HG02642 (cell line): Measurements from ENCODE around the gene OBSCN.

Source experiments
- ATAC-seq: cut with Tn5 transposase; IDR thresholded peaks from one replicate; pipeline ENCODE4 v1.9.1; 2021; ENCODE audit warnings: mild to moderate bottlenecking; ENCODE audit not compliant: unreplicated experiment, poor library complexity

The OBSCN gene

DNA sequence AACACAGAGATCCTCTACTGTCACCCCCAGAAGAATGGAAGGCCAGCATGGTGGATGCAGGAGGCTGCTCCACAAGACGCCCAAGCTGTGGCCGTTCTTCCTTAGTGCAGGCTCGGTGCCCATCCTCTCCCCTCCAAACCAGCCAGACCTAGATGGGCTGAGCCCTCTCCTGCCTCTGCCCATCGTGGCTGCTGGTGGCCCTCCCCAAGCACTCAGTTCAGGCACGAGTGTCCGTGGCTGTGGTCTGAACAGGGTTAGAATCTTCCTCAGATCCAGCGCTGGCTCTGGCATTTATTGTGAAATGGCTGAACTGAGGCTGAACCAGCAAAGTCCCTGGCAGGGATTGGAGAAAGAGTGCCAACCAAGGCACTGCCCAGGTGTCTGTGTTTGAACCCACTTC is 139.3 kb downstream of the OBSCN start:
- no peak for ATAC-seq

DNA sequence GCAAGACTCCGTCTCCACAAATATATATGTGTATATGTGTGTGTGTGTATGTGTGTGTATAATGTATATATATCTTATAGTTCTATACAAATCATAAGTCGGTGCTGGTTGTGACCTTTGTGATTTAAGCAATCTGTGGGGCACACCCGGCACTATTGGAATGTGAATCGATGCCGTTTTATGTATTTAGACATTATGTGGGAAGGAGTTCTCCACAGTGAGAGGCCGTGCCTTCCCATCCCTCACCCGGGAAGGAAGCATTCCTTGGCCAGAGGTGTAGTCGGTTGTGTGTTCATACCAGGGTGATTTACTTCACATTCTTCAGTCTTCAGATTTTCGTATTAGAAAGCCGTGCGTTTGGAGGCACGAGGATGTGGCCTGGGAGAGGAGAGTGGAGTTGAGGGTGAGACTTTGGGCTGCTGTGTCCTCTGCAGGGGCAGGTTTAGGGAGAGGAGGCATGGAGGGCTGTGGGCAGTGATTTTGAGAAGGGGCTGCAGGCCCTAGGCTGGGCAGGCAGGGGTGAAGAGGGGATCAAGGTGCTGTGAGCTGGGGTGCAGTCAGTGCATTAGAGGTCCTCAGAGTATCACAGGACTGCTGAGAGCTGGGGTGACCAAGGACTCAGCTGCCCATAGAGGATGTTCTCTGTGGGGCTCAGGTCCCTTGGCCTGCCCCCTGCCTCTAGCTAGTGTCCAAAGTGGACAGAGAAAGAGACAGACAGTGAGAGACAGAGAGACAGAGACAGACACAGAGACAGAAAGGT is 141.0 kb downstream of the OBSCN start:
- ATAC-seq = no peak

DNA sequence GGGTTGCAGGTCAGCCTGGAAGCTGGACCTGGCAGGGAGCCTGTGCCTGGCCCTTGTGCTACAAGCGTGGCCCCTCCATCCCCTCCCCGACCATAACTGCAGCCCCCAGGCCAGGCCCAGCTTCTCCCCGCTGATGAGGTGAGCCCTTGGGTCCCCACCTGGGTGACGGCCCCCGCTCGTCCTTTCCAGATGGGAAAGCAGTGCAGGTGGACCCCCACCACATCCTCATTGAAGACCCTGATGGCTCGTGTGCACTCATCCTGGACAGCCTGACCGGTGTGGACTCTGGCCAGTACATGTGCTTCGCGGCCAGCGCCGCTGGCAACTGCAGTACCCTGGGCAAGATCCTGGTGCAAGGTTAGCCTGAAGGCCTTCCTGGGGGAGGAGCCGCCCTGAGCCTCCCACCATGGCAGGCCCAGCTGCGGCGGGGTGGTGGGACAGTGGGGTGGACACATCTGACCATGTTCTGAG is 141.9 kb downstream of the OBSCN start:
- ATAC-seq = no peak

DNA sequence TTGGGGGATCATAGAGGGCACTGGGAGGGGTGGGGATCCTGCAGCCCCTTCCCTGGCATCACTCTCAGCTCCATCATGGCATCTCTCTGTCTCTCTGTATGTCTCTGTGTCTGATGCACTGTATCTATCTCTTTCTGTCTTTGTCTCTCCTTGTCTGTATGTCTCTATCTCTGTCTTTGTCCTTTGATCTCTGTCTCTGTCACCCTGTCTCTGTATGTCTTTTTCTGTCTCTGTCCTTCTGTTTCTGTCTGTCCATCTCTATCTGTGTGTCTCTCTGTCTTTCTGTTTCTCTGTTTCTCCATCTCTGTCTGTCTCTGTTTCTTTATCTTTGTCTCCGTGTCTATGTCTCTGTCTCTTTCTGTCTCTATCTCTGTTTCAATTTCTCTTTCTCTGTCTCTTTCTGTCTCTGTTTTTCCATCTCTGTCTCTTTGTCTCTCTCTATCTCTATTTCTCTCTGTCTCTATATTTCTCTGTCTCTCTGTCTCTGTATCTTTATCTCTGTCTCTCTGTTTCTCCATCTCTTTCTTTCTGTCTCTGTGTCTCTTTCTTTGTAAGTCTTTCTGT is 142.4 kb downstream of the OBSCN start:
- no peak for ATAC-seq

DNA sequence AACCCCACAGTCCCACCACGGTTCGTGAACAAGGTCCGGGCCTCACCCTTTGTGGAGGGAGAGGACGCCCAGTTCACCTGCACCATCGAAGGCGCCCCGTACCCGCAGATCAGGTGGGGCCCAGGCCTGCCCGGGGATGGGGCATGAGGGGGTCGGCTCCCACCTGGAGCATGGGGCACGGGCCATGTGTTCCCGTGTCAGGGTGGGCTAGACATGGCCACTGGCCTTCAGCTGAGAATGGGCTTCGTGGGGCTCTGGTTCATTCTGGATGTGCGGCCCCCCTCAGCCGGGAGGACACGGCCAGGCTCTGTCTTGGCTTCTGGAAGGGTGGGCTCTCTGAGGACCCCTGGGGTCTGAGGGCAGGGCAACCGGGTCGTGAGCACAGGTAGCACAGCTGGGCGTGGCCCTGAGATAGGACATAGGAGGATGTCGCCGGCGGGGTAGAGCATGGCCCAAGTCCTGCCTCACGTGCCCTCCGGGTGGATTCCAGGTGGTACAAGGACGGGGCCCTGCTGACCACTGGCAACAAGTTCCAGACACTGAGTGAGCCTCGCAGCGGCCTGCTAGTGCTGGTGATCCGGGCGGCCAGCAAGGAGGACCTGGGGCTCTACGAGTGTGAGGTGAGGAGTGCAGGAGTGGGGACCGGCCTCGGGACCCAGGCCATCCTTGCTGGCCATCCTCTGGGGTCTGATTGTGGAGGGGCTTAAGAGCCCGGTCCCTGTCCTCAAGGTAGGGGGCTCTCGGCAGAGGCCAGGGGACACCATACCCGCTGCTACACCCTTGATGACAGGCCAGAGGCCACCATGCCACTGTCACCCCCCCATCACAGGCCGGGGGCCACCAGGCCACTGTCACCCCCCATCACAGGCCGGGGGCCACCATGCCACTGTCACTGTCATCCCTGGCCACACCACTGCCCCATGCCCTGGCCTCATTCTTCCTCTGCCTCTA is 143.3 kb downstream of the OBSCN start:
- no peak for ATAC-seq

DNA sequence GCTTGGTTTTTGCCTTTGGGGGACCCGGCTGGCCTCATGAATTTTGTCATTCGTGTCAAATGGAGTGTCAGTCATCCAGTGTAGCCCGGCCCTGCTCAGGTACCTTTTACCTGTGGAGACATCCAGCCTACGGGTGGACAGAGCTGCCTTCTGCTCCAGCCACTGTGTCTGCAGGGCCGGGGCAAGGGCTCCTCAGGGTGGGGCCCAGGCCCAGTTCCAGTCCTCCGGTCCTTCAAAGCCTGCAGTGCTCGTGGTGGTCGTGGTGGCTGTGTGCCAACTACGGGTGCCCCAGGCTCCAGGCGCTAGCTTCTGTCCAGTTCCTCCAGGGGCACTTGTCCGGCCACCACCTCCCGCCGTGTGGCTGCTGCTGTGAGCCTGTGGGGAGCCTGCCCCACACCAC is 144.0 kb downstream of the OBSCN start:
- no peak for ATAC-seq

DNA sequence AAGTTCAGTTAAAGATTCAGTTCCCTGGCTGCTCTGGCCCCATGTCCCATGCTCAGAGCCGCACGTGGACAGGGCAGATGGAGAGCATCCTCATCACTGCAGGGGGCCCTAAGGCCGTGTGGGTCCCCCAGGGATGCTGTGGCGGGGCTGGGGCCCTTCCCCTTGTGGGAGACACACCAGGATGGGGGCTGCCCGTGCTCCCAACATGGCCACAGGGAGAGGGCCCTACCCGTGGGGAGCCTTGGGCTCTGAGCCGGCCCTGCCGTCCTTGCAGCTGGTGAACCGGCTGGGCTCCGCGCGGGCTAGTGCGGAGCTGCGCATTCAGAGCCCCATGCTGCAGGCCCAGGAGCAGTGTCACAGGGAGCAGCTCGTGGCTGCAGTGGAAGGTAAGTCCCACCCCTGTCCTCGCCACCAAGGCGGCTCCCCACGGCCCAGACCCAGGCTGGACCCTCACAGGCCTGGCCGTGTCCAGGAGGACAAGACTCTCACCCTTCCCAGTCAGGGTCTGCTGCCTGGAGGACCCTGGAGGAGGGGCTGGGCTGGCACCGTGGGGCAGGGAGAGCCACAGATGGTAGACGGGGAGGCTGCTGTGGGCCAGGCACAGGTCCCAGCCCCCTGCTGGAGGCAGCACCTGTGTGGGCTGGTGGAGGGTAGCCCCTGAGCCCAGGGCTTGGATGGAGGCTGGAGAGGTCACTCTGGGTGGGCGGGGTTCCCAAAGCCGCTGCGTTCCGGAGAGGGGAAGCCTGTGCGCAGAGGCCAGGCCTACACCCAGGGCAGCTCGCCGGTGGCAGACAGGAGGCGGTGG is 145.0 kb downstream of the OBSCN start:
- ATAC-seq = no peak

DNA sequence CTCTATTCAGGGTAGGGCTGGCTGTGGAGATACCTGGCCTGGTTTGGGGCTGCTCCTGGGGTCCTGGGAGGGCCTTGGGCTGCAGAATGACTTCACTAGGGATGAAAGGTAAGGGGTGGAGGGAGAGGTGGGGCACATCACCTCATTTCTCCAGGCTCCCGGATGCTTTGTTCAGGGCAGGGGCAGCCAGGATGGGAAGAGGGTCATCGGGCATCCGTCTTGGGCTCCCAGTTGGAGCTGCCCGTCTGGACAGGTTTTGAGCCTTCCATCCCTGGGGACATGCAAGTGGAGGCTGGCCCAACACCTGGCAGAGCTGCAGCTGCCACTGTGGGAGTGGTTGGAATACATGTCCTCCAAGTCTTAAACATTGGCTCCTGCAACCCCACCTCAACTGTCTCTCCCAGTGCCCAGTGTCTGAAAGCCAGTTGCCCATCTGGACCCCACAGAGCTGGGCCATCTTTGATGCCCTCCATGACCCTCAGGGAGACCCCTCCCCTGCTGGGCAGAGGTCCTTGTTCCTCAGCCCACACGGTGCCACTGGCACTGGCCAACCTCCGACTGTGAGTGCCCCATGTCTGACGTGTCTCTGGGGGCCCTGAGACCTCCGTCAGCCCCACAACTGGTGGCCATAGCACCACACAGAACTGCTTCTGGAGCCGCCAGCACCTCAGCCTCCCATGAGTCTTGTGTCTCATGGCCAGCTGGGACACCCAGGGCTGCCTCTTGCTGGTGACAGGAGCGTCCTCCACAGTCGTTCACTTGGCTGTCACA is 145.9 kb downstream of the OBSCN start:
- no peak for ATAC-seq

DNA sequence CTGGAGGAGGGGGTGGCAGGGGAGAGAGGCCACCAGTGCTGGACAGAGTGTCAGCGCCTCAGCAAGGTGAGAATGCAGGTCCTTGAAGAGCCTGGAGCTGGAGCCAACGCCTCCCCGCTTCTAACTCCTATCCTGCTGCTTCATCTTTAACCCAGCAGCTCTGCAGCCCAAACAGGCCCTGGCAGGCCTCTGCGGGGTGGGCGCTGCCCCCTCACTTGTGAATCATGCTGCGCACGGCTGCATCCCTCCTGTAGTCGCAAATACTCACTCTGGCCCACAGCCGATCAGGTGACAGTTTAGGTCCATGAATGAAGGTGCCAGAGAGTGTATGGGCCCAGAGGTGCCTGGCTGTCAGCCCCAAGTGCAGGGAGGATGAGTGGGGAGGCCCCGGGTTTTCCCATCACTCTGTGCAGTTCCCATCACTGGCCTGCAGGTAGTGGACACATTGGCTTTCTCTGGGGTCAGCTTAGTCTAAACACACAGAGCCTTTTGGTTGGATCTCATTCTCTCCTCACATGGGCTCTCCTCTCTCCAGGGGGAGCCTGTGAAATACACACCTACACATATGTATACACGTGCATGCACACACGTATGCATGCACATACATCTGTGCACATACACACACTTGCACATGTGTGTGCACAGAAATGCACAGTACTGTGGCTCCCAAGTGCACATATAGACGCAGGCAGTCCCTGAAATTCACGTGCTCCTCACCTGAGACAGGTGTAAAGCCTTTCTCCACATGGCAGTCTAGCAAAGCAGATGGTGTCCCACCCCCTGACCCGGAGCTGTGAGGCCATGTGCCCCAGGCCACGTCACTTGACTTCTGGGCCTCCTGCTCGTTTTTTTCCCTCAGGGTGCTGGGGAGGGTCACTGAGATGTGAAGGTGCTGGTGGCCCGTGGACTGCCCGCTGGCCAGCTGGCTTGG is 146.8 kb downstream of the OBSCN start:
- ATAC-seq = no peak

DNA sequence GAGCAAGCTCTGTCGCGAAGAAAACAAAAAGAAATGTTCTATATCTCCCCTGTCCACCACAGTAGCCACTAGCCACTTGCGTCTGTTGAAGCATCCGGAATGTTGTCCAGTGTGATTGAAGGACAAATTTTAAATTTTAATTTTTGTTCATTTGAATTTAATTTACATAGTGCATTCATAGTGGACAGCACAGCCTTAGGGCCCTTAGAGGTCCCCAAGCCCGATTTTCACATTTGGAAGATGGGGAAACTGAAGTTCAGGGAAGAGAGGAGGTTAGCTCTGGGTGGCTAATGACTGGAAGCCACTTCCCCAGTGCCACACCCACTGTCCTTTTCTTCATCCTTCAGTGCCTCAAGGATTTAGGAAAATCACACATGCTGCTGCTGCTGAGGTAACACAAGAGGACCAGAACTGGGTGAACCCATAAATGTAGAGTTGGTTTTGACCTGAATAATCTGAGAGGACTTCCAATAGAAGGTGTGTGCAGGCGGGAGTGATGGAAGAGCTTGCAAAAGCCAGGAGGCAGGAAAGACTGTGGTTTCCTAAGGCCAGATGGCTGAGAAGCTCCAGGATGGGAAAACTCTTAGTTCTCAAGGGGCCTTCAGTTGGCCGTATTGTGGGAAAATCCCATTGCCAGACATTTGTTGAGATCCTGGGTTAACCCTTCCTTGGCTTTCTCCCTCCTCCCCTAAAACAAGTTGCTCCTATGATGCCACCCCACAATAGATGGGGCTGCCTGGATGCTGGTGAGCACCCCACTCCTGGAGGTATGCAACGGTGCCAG is 149.2 kb downstream of the OBSCN start:
- no peak for ATAC-seq

DNA sequence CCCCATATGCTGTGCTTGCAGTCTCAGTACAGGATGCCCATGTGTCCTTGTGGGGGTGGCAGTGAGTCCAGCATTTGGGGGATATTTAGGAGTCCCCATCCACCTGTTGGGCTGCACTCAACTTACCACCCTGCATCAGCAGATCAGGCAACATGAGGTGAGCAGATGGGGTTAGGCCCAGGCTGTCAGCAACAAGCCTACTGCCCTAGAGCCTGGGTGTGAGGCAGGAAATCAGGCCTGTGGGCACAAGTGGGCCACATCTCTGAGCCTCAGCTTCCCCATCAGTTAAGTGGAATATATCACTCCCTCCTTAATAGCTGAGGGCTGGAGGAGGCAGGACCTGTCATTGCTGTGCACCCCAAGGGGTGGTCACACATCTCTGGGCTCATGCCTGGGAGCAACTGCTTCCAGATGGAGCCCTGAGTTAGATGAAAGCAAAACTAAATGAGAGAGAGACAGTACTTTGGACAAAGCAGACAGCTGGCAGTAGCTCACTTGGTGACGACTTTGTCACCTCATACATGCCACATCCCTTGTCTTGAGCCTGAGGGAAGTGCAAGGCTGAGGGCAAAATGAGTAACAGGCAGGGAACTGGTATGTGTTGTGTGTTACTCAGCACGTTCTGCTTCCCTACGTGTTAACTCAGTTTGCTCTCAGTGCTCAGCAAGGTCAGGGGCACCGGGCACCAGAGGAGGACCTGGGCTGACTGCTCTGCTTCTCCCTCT is 150.4 kb downstream of the OBSCN start:
- ATAC-seq = no peak

DNA sequence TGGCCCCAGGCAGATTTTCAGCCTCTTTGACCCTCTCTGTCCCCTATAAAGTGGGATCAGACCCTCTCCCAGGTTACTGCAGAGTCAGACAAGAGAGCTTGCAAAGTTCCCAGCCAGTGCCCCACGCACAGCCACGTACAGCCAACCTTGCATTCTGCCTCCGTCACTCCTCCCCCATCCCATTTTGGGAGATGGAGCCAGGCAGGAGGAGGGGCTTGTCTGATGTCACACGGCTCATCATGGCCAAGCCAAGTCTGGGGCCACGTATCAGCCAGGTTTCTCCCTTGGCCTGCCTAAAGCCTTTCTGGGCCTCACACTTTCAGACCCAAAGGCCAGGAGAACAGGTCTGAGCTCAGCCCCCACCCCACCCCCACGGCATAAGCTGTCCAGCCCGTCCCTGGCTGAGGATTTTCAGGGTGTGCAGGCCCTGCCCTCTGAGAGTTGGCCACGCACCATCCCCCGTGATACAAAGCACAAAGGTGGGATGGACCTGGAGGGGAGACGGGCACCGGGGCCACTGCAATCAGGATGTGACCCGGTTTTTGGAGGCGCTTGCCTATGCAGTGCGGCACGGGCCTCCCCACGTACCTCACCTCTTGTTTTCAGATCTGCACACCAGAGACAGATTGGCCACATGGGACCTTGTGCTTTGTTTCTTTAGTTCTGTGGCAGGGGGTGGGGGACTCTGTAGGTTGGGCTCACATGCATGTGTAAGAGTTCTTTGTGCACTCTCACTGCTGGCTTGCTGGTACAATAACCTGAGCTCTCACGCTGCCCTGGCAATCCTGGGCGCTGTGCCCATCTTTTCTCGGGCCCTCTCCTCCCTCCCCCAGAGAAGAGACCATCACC is 151.1 kb downstream of the OBSCN start:
- no peak for ATAC-seq

DNA sequence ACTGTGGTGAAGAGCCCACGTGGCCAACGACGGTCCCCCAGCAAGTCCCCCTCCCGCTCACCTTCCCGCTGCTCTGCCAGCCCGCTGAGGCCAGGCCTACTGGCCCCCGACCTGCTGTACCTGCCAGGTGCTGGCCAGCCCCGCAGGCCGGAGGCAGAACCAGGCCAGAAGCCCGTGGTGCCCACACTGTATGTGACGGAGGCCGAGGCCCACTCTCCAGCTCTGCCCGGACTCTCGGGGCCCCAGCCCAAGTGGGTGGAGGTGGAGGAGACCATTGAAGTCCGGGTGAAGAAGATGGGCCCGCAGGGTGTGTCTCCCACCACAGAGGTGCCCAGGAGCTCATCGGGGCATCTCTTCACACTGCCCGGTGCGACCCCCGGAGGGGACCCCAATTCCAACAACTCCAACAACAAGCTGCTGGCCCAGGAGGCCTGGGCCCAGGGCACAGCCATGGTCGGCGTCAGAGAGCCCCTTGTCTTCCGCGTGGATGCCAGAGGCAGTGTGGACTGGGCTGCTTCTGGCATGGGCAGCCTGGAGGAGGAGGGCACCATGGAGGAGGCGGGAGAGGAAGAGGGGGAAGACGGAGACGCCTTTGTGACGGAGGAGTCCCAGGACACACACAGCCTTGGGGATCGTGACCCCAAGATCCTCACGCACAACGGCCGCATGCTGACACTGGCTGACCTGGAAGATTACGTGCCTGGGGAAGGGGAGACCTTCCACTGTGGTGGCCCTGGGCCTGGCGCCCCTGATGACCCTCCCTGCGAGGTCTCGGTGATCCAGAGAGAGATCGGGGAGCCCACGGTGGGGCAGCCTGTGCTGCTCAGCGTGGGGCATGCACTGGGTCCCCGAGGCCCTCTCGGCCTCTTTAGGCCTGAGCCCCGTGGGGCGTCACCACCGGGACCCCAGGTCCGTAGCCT is 152.0 kb downstream of the OBSCN start:
- ATAC-seq = no peak

DNA sequence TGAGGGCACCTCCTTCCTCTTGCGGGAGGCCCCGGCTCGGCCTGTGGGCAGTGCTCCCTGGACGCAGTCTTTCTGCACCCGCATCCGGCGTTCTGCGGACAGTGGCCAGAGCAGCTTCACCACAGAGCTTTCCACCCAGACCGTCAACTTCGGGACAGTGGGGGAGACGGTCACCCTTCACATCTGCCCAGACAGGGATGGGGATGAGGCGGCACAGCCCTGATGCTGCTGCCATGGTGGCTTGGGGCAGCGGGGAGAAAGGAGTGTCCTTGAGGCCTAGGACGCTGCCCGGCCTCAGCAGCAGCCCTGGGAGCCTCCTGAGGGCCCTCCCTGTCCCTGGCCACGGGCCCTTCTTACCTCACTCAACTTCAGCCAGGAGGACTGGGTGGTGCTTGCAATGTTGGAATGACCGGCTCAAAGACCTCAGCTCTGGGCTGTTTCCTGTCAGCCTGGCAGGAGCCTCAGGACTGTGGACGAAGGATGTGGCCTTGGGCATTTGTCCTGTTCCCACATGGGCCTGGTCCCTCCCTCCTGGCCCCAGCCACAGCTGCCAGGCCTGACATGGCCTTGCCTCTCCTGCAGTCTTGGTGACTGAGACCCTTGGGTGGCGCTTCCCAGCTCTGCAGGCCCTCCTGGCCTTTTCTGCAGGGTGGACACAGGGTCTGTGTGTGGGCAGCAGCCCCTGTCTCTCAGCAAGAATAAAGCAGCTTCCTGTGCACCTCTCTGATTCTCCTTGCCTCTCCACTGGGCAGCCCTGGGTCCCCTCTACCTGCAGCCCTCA is 152.9 kb downstream of the OBSCN start:
- ATAC-seq = no peak
